K562 (cell line): ENCODE measurements around the gene CDH6. TPM values are rescaled to one million over a fixed set of nuclear protein-coding genes. Genes with fewer than 3 reads are reported as not detected.

Experiments used
- IFI16 ChIP-seq: fragments of 250-450 bp; sonication (Bioruptor Pico); IDR thresholded peaks from 2 replicates; pipeline ENCODE4 v2.1.2; 2022; ENCODE audit warnings: mild to moderate bottlenecking, inconsistent platforms
- NCOR1 ChIP-seq: fragments of 450-650 bp; IDR thresholded peaks from 2 replicates; pipeline ENCODE4 v1.6.1; 2016; ENCODE audit warnings: mild to moderate bottlenecking, moderate library complexity
- NKRF ChIP-seq: fragments of 450-650 bp; IDR thresholded peaks from 2 replicates; pipeline ENCODE4 v1.6.1; 2016; ENCODE audit warnings: borderline replicate concordance
- PCBP2 ChIP-seq: fragments of 200-400 bp; formaldehyde crosslinking; IDR thresholded peaks from 2 replicates; pipeline ENCODE4 v1.6.1; 2018; ENCODE audit warnings: low read length, low read depth, mild to moderate bottlenecking, moderate library complexity; ENCODE audit not compliant: poor library complexity, severe bottlenecking
- PRDM10 ChIP-seq: fragments of 450-650 bp; IDR thresholded peaks from 2 replicates; pipeline ENCODE4 v1.6.1; 2018; ENCODE audit not compliant: partially characterized antibody
- SIN3B ChIP-seq: fragments of 450-650 bp; IDR thresholded peaks from 2 replicates; pipeline ENCODE4 v1.6.1; 2017; ENCODE audit warnings: low read depth, mild to moderate bottlenecking, moderate library complexity
- THAP12 ChIP-seq: fragments of 250-450 bp; sonication (Bioruptor Pico); IDR thresholded peaks from 2 replicates; pipeline ENCODE4 v1.9.0; 2021; ENCODE audit warnings: mild to moderate bottlenecking, inconsistent platforms
- ZNF124 ChIP-seq: sonication (generic); formaldehyde crosslinking; IDR thresholded peaks from 2 replicates; pipeline ENCODE4 v1.8.1; 2022; ENCODE audit warnings: missing genetic modification reagents
- polyA plus RNA-seq, 8 experiments: library from polyadenylated mRNA; depleted of rRNA in 4 of 8; stranded (reverse) in 5 of 8; unstranded in 3 of 8; fragments of >200 nt; fragmentation: Nextera tagmentation in 2 of 8; fragmentation: Illumina TruSeq in 1 of 8; extraction: Ambion mirVana in 2 of 8; extraction: Trizol in 1 of 8; gene quantifications; 2 replicates each; pipeline versions ENCODE4 v1.2.1 to v1.2.3, GENCODE V29; 2011 to 2014; ENCODE audit warnings: inconsistent platforms in 1 of 8, missing spikeins in 1 of 8
- total RNA-seq, 7 experiments: library from RNA; depleted of rRNA in 6 of 7; stranded (reverse); fragments of >200 nt in 6 of 7; fragmentation: Illumina TruSeq in 2 of 7; extraction: Trizol in 2 of 7; gene quantifications; 2 replicates each; pipeline versions ENCODE4 v1.2.1 to v1.2.3, GENCODE V29; 2011 to 2021; ENCODE audit warnings: low replicate concordance in 1 of 7

CDH6 gene
- total and polyA plus RNA-seq, 9 of the 15 experiments (the other 6 are each of a cell fraction or from before 2014, with no cell fraction given) = not detected

- TF ChIP-seq PRDM10 (no peak), IFI16 (CRISPR knock-in tag) (no peak), NCOR1 (no peak), NKRF (no peak), ZNF124 (CRISPR knock-in tag) (no peak), SIN3B (no peak), THAP12 (no peak), PCBP2 (no peak)
These were observed 75.8 kb downstream of the CDH6 start (continued) for GRCh38 chr5:31269259-31269658.
